Right lobe of liver (tissue), 4 donors: ENCODE measurements around the gene KIRREL3.

ENCODE experiments used
- POLR2A ChIP-seq: fragments of 450-650 bp; IDR thresholded peaks from one replicate; pipeline ENCODE4 v1.6.1; 2017; ENCODE audit warnings: antibody characterized with exemption, mild to moderate bottlenecking
- TF ChIP-seq, protein P1 (sequence below), 4 donors: fragments of 200-600 bp in 3 of 4; fragments of 450-650 bp in 1 of 4; IDR thresholded peaks; one replicate each; pipeline versions ENCODE4 v1.5.1 to v1.8.0; 2016 to 2022; ENCODE audit warnings: antibody characterized with exemption in 4 of 4, mild to moderate bottlenecking in 2 of 4
- donor health status: DM: no; HTN: no; CAD: no.
- donor health status: DM: no; HTN: no; CAD: no.
- donor health status: DM: no; HTN: yes; CAD: no.

DNA sequence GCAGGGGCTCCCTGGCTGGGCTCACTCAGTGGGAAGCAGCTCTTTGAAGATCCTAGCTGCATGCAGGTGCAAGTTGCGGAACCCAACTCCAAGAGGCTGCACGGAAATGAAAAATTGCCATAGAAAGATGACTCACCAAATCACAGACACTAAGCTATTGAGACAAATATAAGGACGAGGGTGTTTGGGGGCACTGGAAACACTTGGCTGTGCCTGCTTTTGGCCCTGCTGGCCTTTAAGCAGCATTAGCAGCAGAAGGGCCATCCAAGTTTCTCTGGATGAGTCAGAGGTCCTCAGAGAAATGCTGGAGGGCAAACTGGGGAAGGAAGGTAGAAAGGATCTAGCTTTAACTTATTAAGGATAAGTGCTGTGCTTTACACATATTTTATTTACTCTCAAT, 282.3 kb downstream of the KIRREL3 start:
- TF ChIP-seq, protein P1, sequence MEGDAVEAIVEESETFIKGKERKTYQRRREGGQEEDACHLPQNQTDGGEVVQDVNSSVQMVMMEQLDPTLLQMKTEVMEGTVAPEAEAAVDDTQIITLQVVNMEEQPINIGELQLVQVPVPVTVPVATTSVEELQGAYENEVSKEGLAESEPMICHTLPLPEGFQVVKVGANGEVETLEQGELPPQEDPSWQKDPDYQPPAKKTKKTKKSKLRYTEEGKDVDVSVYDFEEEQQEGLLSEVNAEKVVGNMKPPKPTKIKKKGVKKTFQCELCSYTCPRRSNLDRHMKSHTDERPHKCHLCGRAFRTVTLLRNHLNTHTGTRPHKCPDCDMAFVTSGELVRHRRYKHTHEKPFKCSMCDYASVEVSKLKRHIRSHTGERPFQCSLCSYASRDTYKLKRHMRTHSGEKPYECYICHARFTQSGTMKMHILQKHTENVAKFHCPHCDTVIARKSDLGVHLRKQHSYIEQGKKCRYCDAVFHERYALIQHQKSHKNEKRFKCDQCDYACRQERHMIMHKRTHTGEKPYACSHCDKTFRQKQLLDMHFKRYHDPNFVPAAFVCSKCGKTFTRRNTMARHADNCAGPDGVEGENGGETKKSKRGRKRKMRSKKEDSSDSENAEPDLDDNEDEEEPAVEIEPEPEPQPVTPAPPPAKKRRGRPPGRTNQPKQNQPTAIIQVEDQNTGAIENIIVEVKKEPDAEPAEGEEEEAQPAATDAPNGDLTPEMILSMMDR (IDR thresholded peaks at IDR 0.05), result no peak
- TF ChIP-seq POLR2A, result no peak
